Liver (tissue), 9 donors: Measurements from ENCODE around the gene DTD1. TPM values are rescaled to one million over a fixed set of nuclear protein-coding genes. Genes with fewer than 3 reads are reported as not detected.
A peak's percentile ranks its signal among the peaks of the same experiment; 100 is the strongest.

Source experiments
- DNase-seq: peaks from one replicate; pipeline ENCODE4 v3.0.0-alpha.2; 2017; ENCODE audit warnings: low spot score
- H3K27ac ChIP-seq, 2 donors: one replicate each; pipeline ENCODE4 v1.7.0; 2013; ENCODE audit warnings: inconsistent platforms in 2 of 2, low read length in 2 of 2, control low read depth in 1 of 2, low read depth in 1 of 2, mild to moderate bottlenecking in 1 of 2
- H3K27me3 ChIP-seq, 4 donors: one replicate each; pipeline versions ENCODE4 v1.6.1 to v1.7.0; 2013; ENCODE audit warnings: low read length in 3 of 4, inconsistent platforms in 1 of 4, mild to moderate bottlenecking in 1 of 4, moderate library complexity in 1 of 4; ENCODE audit not compliant: control insufficient read depth in 4 of 4, insufficient read depth in 4 of 4
- H3K36me3 ChIP-seq, 4 donors: one replicate each; pipeline versions ENCODE4 v1.6.1 to v1.7.0; 2013; ENCODE audit warnings: low read length in 3 of 4, mild to moderate bottlenecking in 3 of 4, low read depth in 1 of 4, moderate library complexity in 1 of 4; ENCODE audit not compliant: control insufficient read depth in 4 of 4, insufficient read depth in 3 of 4
- H3K4me1 ChIP-seq, 4 donors: one replicate each; pipeline versions ENCODE4 v1.6.1 to v1.7.0; 2013; ENCODE audit warnings: low read length in 3 of 4, mild to moderate bottlenecking in 3 of 4, moderate library complexity in 1 of 4; ENCODE audit not compliant: control insufficient read depth in 4 of 4, insufficient read depth in 4 of 4
- H3K4me3 ChIP-seq, 3 donors: one replicate each; pipeline versions ENCODE4 v1.6.1 to v1.7.0; 2013; ENCODE audit warnings: low read length in 3 of 3, control low read depth in 1 of 3, low read depth in 1 of 3, mild to moderate bottlenecking in 1 of 3
- H3K9ac ChIP-seq, 2 donors: one replicate each; pipeline ENCODE4 v1.7.0; 2013; ENCODE audit warnings: low read length in 2 of 2, mild to moderate bottlenecking in 2 of 2, moderate library complexity in 2 of 2, control low read depth in 1 of 2, low read depth in 1 of 2
- H3K9me3 ChIP-seq, 4 donors: one replicate each; pipeline versions ENCODE4 v1.6.1 to v1.7.0; 2013; ENCODE audit warnings: low read length in 3 of 4; ENCODE audit not compliant: control insufficient read depth in 4 of 4
- CTCF ChIP-seq: fragments of 150-350 bp; IDR thresholded peaks from 2 replicates; pipeline ENCODE4 v1.5.1; 2017; ENCODE audit warnings: improper control_type of control experiment, low read depth, low read length; ENCODE audit not compliant: missing input control
- EGR1 ChIP-seq, 2 donors: IDR thresholded peaks; 2 replicates each; pipeline ENCODE4 v1.6.1; 2016 to 2018; ENCODE audit warnings: antibody characterized with exemption in 2 of 2, low read depth in 2 of 2
- FOXA2 ChIP-seq: IDR thresholded peaks from 2 replicates; pipeline ENCODE4 v1.6.1; 2016; ENCODE audit warnings: antibody characterized with exemption
- HNF4A ChIP-seq, 2 donors: conservative IDR thresholded peaks; 2 replicates each; pipeline ENCODE4 v1.6.1; 2016; ENCODE audit warnings: antibody characterized with exemption in 2 of 2, mild to moderate bottlenecking in 2 of 2
- HNF4G ChIP-seq: IDR thresholded peaks from 2 replicates; pipeline ENCODE4 v1.6.1; 2016; ENCODE audit warnings: antibody characterized with exemption
- JUND ChIP-seq, 2 donors: IDR thresholded peaks; 2 replicates each; pipeline ENCODE4 v1.6.1; 2016; ENCODE audit warnings: antibody characterized with exemption in 2 of 2
- MAX ChIP-seq: IDR thresholded peaks from 2 replicates; pipeline ENCODE4 v1.6.1; 2016; ENCODE audit warnings: antibody characterized with exemption
- NR2F2 ChIP-seq: IDR thresholded peaks from 2 replicates; pipeline ENCODE4 v1.6.1; 2016; ENCODE audit warnings: antibody characterized with exemption
- RAD21 ChIP-seq, 2 donors: IDR thresholded peaks; 2 replicates each; pipeline ENCODE4 v1.6.1; 2016; ENCODE audit warnings: antibody characterized with exemption in 2 of 2, mild to moderate bottlenecking in 2 of 2
- REST ChIP-seq: IDR thresholded peaks from 2 replicates; pipeline ENCODE4 v1.6.1; 2016; ENCODE audit warnings: antibody characterized with exemption, mild to moderate bottlenecking
- RXRA ChIP-seq, 2 donors: IDR thresholded peaks; 2 replicates each; pipeline ENCODE4 v1.6.1; 2017 to 2018; ENCODE audit warnings: antibody characterized with exemption in 2 of 2, mild to moderate bottlenecking in 1 of 2
- SP1 ChIP-seq: IDR thresholded peaks from 2 replicates; pipeline ENCODE4 v1.6.1; 2018; ENCODE audit warnings: antibody characterized with exemption, mild to moderate bottlenecking
- TAF1 ChIP-seq: conservative IDR thresholded peaks from 2 replicates; pipeline ENCODE4 v1.6.1; 2016; ENCODE audit warnings: antibody characterized with exemption, mild to moderate bottlenecking
- YY1 ChIP-seq: IDR thresholded peaks from 2 replicates; pipeline ENCODE4 v1.6.1; 2016; ENCODE audit warnings: antibody characterized with exemption, mild to moderate bottlenecking
- ZBTB33 ChIP-seq: IDR thresholded peaks from 2 replicates; pipeline ENCODE4 v1.6.1; 2016; ENCODE audit warnings: antibody characterized with exemption
- WGBS: extraction: QIAGEN DNeasy Blood & Tissue Kit; methylation state at CpG from one replicate; pipeline ENCODE4 v1.1.7; 2013; 5-methylcytosine and 5-hydroxymethylcytosine counted together
- polyA plus RNA-seq, 2 donors: library from polyadenylated mRNA; stranded (reverse) in 1 of 2; unstranded in 1 of 2; fragments of 200-250 nt in 1 of 2; fragments of >200 nt in 1 of 2; fragmentation: Nextera tagmentation in 1 of 2; extraction: Ambion mirVana in 1 of 2; gene quantifications; one replicate each; pipeline versions ENCODE4 v1.2.1 to v1.2.3, GENCODE V29; 2013 to 2015
- total RNA-seq, 2 donors: library from RNA; depleted of rRNA; stranded (reverse); fragments of >200 nt; gene quantifications; one replicate each; pipeline ENCODE4 v1.2.3, GENCODE V29; 2014
- donor health status: healthy.
- donor health status: healthy.
- donor health status: healthy.
- donor health status: healthy.
- donor health status: healthy.

Gene DTD1
- total and polyA plus RNA-seq, 4 donors, result 7.8 to 11.3 (median 10.1) TPM

- TF ChIP-seq SP1 (no peak), HNF4A (conservative IDR thresholded peaks at IDR 0.05) (no peak), EGR1 (IDR thresholded peaks at IDR 0.05; ENCODE audit: low read depth in 2 of 2) (no peak), JUND (IDR thresholded peaks at IDR 0.05) (no peak), HNF4G (no peak), NR2F2 (no peak), ZBTB33 (no peak), TAF1 (no peak)
- 100% methylated on average over 1 of the region's 1 CpG for WGBS
- H3K9ac ChIP-seq, result peak overlapping the region in 1 of 2 donors; percentile 24
- H3K4me1 ChIP-seq, result peaks cover 5 to 19% (median 12%) of the 10 kb centered on the region in 4 donors
- H3K27me3 ChIP-seq, result no peaks in the 10 kb centered on the region
- no peak overlapping the region for H3K27ac ChIP-seq
- H3K4me3 ChIP-seq, result no peak overlapping the region
- peaks cover 9 to 54% (median 40%) of the 10 kb centered on the region in 4 donors for H3K36me3 ChIP-seq
- no peaks in the 10 kb centered on the region for H3K9me3 ChIP-seq
- no peak for DNase-seq
Measured at GRCh38 chr20:18545566-18545965, 42.3 kb upstream of the DTD1 start.

GRCh38 chr20:18548465-18548864 lies 39.4 kb upstream of the DTD1 start:
- Histone ChIP-seq H3K36me3 (peaks cover 5 to 66% (median 51%) of the 10 kb centered on the region in 4 donors), H3K4me3 (no peak overlapping the region), H3K27me3 (no peaks in the 10 kb centered on the region), H3K4me1 (peaks cover 3 to 13% (median 8%) of the 10 kb centered on the region in 4 donors), H3K27ac (no peak overlapping the region), H3K9me3 (no peaks in the 10 kb centered on the region), H3K9ac (no peak overlapping the region)
- DNase-seq, result no peak
- WGBS, result 97% methylated on average over 3 of the region's 3 CpGs
- TF ChIP-seq JUND (IDR thresholded peaks at IDR 0.05) (no peak), CTCF (no peak), TAF1 (no peak), EGR1 (IDR thresholded peaks at IDR 0.05; ENCODE audit: low read depth in 2 of 2) (no peak), MAX (no peak), FOXA2 (no peak), ZBTB33 (no peak), RXRA (IDR thresholded peaks at IDR 0.05) (no peak)

- DNase-seq, result no peak
- no peaks in the 10 kb centered on the region for H3K4me1 ChIP-seq
- whole genome bisulfite sequencing, result 98% methylated on average over 8 of the region's 8 CpGs
- H3K4me3 ChIP-seq, result no peak overlapping the region
- no peak overlapping the region for H3K9ac ChIP-seq
- no peaks in the 10 kb centered on the region for H3K27me3 ChIP-seq
- peaks cover 6 to 64% (median 54%) of the 10 kb centered on the region in 4 donors for H3K36me3 ChIP-seq
- no peak for TF ChIP-seq YY1
- no peak for TF ChIP-seq TAF1
- no peak for TF ChIP-seq RXRA (IDR thresholded peaks at IDR 0.05)
- no peak for TF ChIP-seq RAD21 (IDR thresholded peaks at IDR 0.05)
- no peak for TF ChIP-seq REST
- TF ChIP-seq ZBTB33, result no peak
- H3K9me3 ChIP-seq, result no peaks in the 10 kb centered on the region
- H3K27ac ChIP-seq, result no peak overlapping the region
Measured at GRCh38 chr20:18553746-18554145, 34.1 kb upstream of the DTD1 start.
